Chondrocyte (in vitro differentiated cells): ENCODE data around the gene RASL11A. TPM values are rescaled to one million over a fixed set of nuclear protein-coding genes. Genes with fewer than 3 reads are reported as not detected.
"Not testable (repeated sequence)": the region's sequence is repeated elsewhere in the genome, so short reads cannot be mapped to it uniquely, and the experiment has no call there.

ENCODE experiments used
- DNase-seq: peaks from one replicate; pipeline ENCODE4 v3.0.0; 2021; ENCODE audit warnings: mixed read lengths, low spot score
- H3K27ac Mint-ChIP-seq: one replicate; pipeline ENCODE4 v1.8.0; 2021; ENCODE audit warnings: mild to moderate bottlenecking, moderate library complexity, mixed read lengths; ENCODE audit not compliant: unreplicated experiment
- H3K27me3 Mint-ChIP-seq: 2 replicates; pipeline ENCODE4 v1.8.0; 2021; ENCODE audit warnings: low read depth, mixed read lengths
- H3K36me3 Mint-ChIP-seq: 2 replicates; pipeline ENCODE4 v1.8.0; 2021; ENCODE audit warnings: low read depth, mixed read lengths
- H3K4me1 Mint-ChIP-seq: 2 replicates; pipeline ENCODE4 v1.8.0; 2021; ENCODE audit warnings: low read depth, mild to moderate bottlenecking, mixed read lengths
- H3K4me3 Mint-ChIP-seq: one replicate; pipeline ENCODE4 v1.8.0; 2021; ENCODE audit warnings: mild to moderate bottlenecking, moderate library complexity, mixed read lengths; ENCODE audit not compliant: unreplicated experiment
- H3K9me3 Mint-ChIP-seq: 2 replicates; pipeline ENCODE4 v1.8.0; 2021; ENCODE audit warnings: low read depth, mixed read lengths
- CTCF ChIP-seq: fragments of 200-600 bp; sonication (generic); IDR thresholded peaks from 2 replicates; pipeline ENCODE4 v1.5.0; 2021; ENCODE audit warnings: antibody characterized with exemption, mild to moderate bottlenecking, moderate library complexity
- long read RNA-seq: library from polyadenylated mRNA; stranded (forward); transcript quantifications from one replicate; pipeline ENCODE4 v2.0.0, GENCODE V29; 2021
- total RNA-seq: library from RNA; stranded (reverse); gene quantifications from 3 replicates; pipeline ENCODE4 v1.2.1, GENCODE V29; 2021

The RASL11A gene
- total RNA-seq, result 2.2 to 5.8 TPM (median 3.1 TPM) in 3 replicates
- long read RNA-seq, result 0 reads

- peaks cover 2% of the 10 kb centered on the region for H3K36me3 Mint-ChIP-seq
- peak; percentile 100 for TF ChIP-seq CTCF
- H3K4me1 Mint-ChIP-seq, result peaks cover 38% of the 10 kb centered on the region
- peak within 1 kb of the TSS; percentile 80 for H3K4me3 Mint-ChIP-seq
- peak; percentile 95 for DNase-seq
- peaks cover 4% of the 10 kb centered on the region for H3K27me3 Mint-ChIP-seq
- H3K27ac Mint-ChIP-seq, result peak within 1 kb of the TSS; percentile 77
- H3K9me3 Mint-ChIP-seq, result no peaks in the 10 kb centered on the region
Observed at GRCh38 chr13:27270594-27271520, at the start of gene RASL11A. TSS of gene RASL11A (plus strand) at chr13:27270830. CDS start at chr13:27270945, 115 bp downstream.

GRCh38 chr13:27222100-27222499 is 48.5 kb upstream of the RASL11A start:
- not testable (repeated sequence) for H3K36me3 Mint-ChIP-seq, DNase-seq, H3K4me3 Mint-ChIP-seq, H3K27ac Mint-ChIP-seq, H3K4me1 Mint-ChIP-seq
- Mint-ChIP-seq H3K9me3 (peaks cover 12% of the 10 kb centered on the region), H3K27me3 (peaks cover 14% of the 10 kb centered on the region)

- no peak for DNase-seq
- H3K4me3 Mint-ChIP-seq, result no peak overlapping the region
Observed at GRCh38 chr13:27226991-27227390, 43.6 kb upstream of the RASL11A start.

GRCh38 chr13:27228131-27228530 is 42.5 kb upstream of the RASL11A start:
- H3K9me3 Mint-ChIP-seq, result peaks cover 26% of the 10 kb centered on the region
- TF ChIP-seq CTCF, result no peak
- no peak overlapping the region for H3K27ac Mint-ChIP-seq
- no peak for DNase-seq
- H3K4me1 Mint-ChIP-seq, result no peaks in the 10 kb centered on the region
- peaks cover 6% of the 10 kb centered on the region for H3K36me3 Mint-ChIP-seq
- H3K4me3 Mint-ChIP-seq, result no peak overlapping the region
- peaks cover 8% of the 10 kb centered on the region for H3K27me3 Mint-ChIP-seq

More at GRCh38 chr13:27226991-27227390, 43.6 kb upstream of the RASL11A start:
- no peak for TF ChIP-seq CTCF
- peaks cover 2% of the 10 kb centered on the region for H3K36me3 Mint-ChIP-seq
- peaks cover 16% of the 10 kb centered on the region for H3K9me3 Mint-ChIP-seq
- H3K27ac Mint-ChIP-seq, result no peak overlapping the region
- H3K4me1 Mint-ChIP-seq, result no peaks in the 10 kb centered on the region
- peaks cover 12% of the 10 kb centered on the region for H3K27me3 Mint-ChIP-seq

- no peak for DNase-seq
- no peak for TF ChIP-seq CTCF
- peaks cover 26% of the 10 kb centered on the region for H3K9me3 Mint-ChIP-seq
- peaks cover 6% of the 10 kb centered on the region for H3K36me3 Mint-ChIP-seq
- H3K4me1 Mint-ChIP-seq, result no peaks in the 10 kb centered on the region
- peaks cover 4% of the 10 kb centered on the region for H3K27me3 Mint-ChIP-seq
- no peak overlapping the region for H3K27ac Mint-ChIP-seq
- no peak overlapping the region for H3K4me3 Mint-ChIP-seq
Observed at GRCh38 chr13:27229642-27230041, 41.0 kb upstream of the RASL11A start.
